PC-3 (cell line): ENCODE results near the gene CES4A. TPM values are rescaled to one million over a fixed set of nuclear protein-coding genes. Genes with fewer than 3 reads are reported as not detected.

Experiments used
- ATAC-seq: fragments of 200-7000 bp; cut with Tn5 transposase; 2 replicates; pipeline ENCODE4 v1.9.1; 2020; ENCODE audit warnings: mild to moderate bottlenecking, moderate library complexity
- BruUV-seq: library from RNA; stranded (reverse); fragments of 400-500 nt; replicated peaks from 2 replicates; lab custom pipeline; 2021; lab: Mats Ljungman, UMichigan
- CTCF ChIA-PET: fragments of 300-600 bp; sonication (Branson Sonifier 250); formaldehyde crosslinking; loops from one replicate; lab custom pipeline; 2022; ENCODE audit warnings: antibody characterized with exemption; lab: Charles Lee
- POLR2A ChIA-PET: fragments of 300-600 bp; sonication (Branson Sonifier 250); formaldehyde crosslinking; loops from one replicate; lab custom pipeline; 2022; ENCODE audit warnings: antibody characterized with exemption; ENCODE audit not compliant: unreplicated experiment; lab: Charles Lee
- DNase-seq: peaks from one replicate; pipeline ENCODE4 v3.0.0-alpha.2; 2015
- H2AFZ ChIP-seq: fragments of 300-600 bp; sonication (generic); 2 replicates; pipeline ENCODE4 v1.6.0; 2016; ENCODE audit warnings: antibody characterized with exemption, low read length
- H3F3A ChIP-seq: fragments of 300-600 bp; sonication (generic); one replicate; pipeline ENCODE4 v1.6.0; 2017; ENCODE audit warnings: antibody characterized with exemption, low read length, control low read depth, mild to moderate bottlenecking; ENCODE audit not compliant: unreplicated experiment
- H3K27ac ChIP-seq: fragments of 300-600 bp; sonication (generic); 2 replicates; pipeline ENCODE4 v1.5.1; 2016; ENCODE audit warnings: mild to moderate bottlenecking, low read length
- H3K27me3 ChIP-seq: fragments of 300-600 bp; sonication (generic); 2 replicates; pipeline ENCODE4 v1.6.1; 2016; ENCODE audit warnings: low read length, mixed read lengths
- H3K36me3 ChIP-seq: fragments of 300-600 bp; sonication (generic); 2 replicates; pipeline ENCODE4 v1.6.1; 2016; ENCODE audit warnings: low read depth, mixed run types, low read length, mixed read lengths
- H3K4me1 ChIP-seq: fragments of 300-600 bp; sonication (generic); 2 replicates; pipeline ENCODE4 v1.5.1; 2016; ENCODE audit warnings: low read length; ENCODE audit not compliant: insufficient read depth
- H3K4me2 ChIP-seq: fragments of 300-600 bp; sonication (generic); 2 replicates; pipeline ENCODE4 v1.6.0; 2016; ENCODE audit warnings: low read length
- H3K4me3 ChIP-seq: fragments of 300-600 bp; sonication (generic); 2 replicates; pipeline ENCODE4 v1.5.1; 2016; ENCODE audit warnings: mild to moderate bottlenecking, low read length, mixed read lengths
- H3K79me2 ChIP-seq: fragments of 300-600 bp; sonication (generic); 2 replicates; pipeline ENCODE4 v1.6.1; 2017; ENCODE audit warnings: low read length, mixed read lengths
- H3K9ac ChIP-seq: fragments of 300-600 bp; sonication (generic); 2 replicates; pipeline ENCODE4 v1.6.0; 2016; ENCODE audit warnings: mild to moderate bottlenecking, low read length
- H3K9me2 ChIP-seq: fragments of 300-600 bp; sonication (generic); replicated peaks from 2 replicates; pipeline ENCODE4 v1.6.1; 2016; ENCODE audit warnings: mixed run types, low read length, mixed read lengths
- H3K9me3 ChIP-seq: fragments of 300-600 bp; sonication (generic); 2 replicates; pipeline ENCODE4 v1.6.1; 2016; ENCODE audit warnings: low read length, mixed read lengths
- H4K20me1 ChIP-seq: fragments of 300-600 bp; sonication (generic); 2 replicates; pipeline ENCODE4 v1.6.1; 2016; ENCODE audit warnings: low read length, mixed read lengths
- EZH2 ChIP-seq: fragments of 300-600 bp; sonication (generic); IDR thresholded peaks from one replicate; pipeline ENCODE4 v1.6.1; 2017; ENCODE audit warnings: antibody characterized with exemption, mild to moderate bottlenecking, low read length; ENCODE audit not compliant: unreplicated experiment
- EZH2phosphoT487 ChIP-seq: fragments of 300-600 bp; sonication (generic); IDR thresholded peaks from 2 replicates; pipeline ENCODE4 v1.6.1; 2018; ENCODE audit warnings: mild to moderate bottlenecking, antibody characterized with exemption, low read length, borderline replicate concordance
- intact Hi-C: fragments of 100-400 bp; cut with micrococcal nuclease; formaldehyde crosslinking; loops from 2 replicates; pipeline ENCODE4 v1.9.0; 2023
- total RNA-seq: library from RNA; depleted of rRNA; stranded (reverse); fragments of >200 nt; gene quantifications from 2 replicates; pipeline ENCODE4 v1.2.3, GENCODE V29; 2014
- TF ChIP-seq, protein P1 (sequence below): fragments of 300-600 bp; sonication (generic); conservative IDR thresholded peaks from 2 replicates; pipeline ENCODE4 v1.5.1; 2017; ENCODE audit warnings: antibody characterized with exemption, low read depth, mild to moderate bottlenecking, low read length

CES4A gene
- total RNA-seq, 1 experiment from 2014 or later, result 2.6 TPM

DNA sequence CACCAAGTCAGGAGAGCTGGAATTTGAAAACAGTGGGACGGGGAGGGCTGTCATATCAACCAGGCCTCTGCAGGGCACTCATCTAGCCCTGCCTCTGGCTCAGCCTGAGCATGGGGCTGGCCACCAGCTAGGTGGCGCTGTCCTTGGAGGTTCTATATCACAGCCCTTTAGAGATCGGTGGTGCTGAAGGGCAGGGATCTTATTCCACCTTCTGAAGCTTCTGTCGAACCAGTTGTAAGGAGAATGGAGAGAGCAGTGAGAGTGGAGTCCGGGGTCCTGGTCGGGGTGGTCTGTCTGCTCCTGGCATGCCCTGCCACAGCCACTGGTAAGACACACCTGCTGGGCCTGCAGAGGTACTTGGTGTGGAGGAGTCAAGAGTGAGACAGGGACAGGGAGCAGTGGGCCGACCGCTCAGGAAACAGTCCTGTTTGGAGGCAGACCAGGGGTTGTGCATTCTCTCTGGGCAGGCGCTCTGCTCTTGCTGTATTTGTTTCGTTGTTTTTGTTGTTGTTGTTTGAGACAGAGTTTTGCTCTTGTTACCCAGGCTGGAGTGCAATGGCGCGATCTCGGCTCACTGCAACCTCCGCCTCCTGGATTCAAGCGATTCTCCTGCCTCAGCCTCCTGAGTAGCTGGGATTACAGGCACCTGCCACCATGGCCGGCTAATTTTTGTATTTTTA is 27.2 kb upstream of the CES4A start, which contains the start of gene CES3:
Gene CES3, plus strand, starts transcription at position 202 of the 680 bp plus-strand sequence. Its CDS starts 42 bp downstream, at position 244.
- H3K4me2 ChIP-seq, result no peak within 1 kb of the TSS
- H3K4me3 ChIP-seq, result no peak within 1 kb of the TSS
- no peaks in the 10 kb centered on the region for H3K36me3 ChIP-seq
- H3K9me3 ChIP-seq, result no peaks in the 10 kb centered on the region
- intact Hi-C loops, result no loop called here
- peak within 1 kb of the TSS; percentile 78 for H2AFZ ChIP-seq
- BruUV-seq, result no TSS peak
- peak; percentile 97 for ATAC-seq
- no peak within 1 kb of the TSS for H3K9ac ChIP-seq
- ChIA-PET CTCF (interaction anchor here (0.6 kb wide), 1 partner anchor 10 kb away, joined by 3 read pairs; no protein-coding TSS in a partner anchor), POLR2A (no interaction called here)
- H3K27me3 ChIP-seq, result no peaks in the 10 kb centered on the region
- H3K79me2 ChIP-seq, result no peaks in the 10 kb centered on the region
- no peaks in the 10 kb centered on the region for H3F3A ChIP-seq
- TF ChIP-seq EZH2, result no peak
- TF ChIP-seq, protein P1, sequence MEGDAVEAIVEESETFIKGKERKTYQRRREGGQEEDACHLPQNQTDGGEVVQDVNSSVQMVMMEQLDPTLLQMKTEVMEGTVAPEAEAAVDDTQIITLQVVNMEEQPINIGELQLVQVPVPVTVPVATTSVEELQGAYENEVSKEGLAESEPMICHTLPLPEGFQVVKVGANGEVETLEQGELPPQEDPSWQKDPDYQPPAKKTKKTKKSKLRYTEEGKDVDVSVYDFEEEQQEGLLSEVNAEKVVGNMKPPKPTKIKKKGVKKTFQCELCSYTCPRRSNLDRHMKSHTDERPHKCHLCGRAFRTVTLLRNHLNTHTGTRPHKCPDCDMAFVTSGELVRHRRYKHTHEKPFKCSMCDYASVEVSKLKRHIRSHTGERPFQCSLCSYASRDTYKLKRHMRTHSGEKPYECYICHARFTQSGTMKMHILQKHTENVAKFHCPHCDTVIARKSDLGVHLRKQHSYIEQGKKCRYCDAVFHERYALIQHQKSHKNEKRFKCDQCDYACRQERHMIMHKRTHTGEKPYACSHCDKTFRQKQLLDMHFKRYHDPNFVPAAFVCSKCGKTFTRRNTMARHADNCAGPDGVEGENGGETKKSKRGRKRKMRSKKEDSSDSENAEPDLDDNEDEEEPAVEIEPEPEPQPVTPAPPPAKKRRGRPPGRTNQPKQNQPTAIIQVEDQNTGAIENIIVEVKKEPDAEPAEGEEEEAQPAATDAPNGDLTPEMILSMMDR, result peak; percentile 85
- TF ChIP-seq EZH2phosphoT487, result no peak
- no peak within 1 kb of the TSS for H3K27ac ChIP-seq
- no peaks in the 10 kb centered on the region for H4K20me1 ChIP-seq
- no peaks in the 10 kb centered on the region for H3K4me1 ChIP-seq
- peak; percentile 73 for DNase-seq
- H3K9me2 ChIP-seq, result no peaks in the 10 kb centered on the region

DNA sequence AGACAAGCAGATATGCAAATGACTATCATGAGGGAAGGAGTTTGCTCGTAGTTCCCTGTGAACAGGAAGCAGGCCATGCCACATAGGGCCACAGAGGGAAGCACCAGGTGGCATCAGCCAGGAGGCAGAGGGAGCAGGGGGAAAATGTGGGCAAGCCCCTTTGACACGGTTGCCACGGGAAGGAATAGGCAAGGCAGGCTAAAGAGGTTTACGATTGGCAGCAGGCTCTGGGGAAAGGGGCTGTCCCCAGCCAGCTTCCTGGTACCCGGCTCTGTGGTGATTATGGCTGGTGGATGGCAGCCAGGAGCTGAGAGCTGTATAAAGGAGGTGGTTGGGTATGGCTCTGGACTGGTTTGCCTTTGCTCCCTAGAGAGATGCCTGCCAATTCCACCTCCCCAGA is 26.5 kb upstream of the CES4A start:
- TF ChIP-seq EZH2 (no peak), EZH2phosphoT487 (no peak)
- TF ChIP-seq, protein P1, result no peak
- H3K4me2 ChIP-seq, result no peak overlapping the region
- no peaks in the 10 kb centered on the region for H3K4me1 ChIP-seq
- DNase-seq (no peak), ATAC-seq (no peak)
- no peaks in the 10 kb centered on the region for H3K9me3 ChIP-seq
- no peaks in the 10 kb centered on the region for H3K27me3 ChIP-seq
- no peak overlapping the region for H3K4me3 ChIP-seq
- H3K9ac ChIP-seq, result no peak overlapping the region
- no peaks in the 10 kb centered on the region for H3K36me3 ChIP-seq
- BruUV-seq, result no TSS peak
- H2AFZ ChIP-seq, result no peak overlapping the region
- no peaks in the 10 kb centered on the region for H3F3A ChIP-seq
- no peaks in the 10 kb centered on the region for H3K79me2 ChIP-seq
- intact Hi-C loops, result no loop called here
- H3K27ac ChIP-seq, result no peak overlapping the region
- H3K9me2 ChIP-seq, result no peaks in the 10 kb centered on the region
- POLR2A ChIA-PET, result no interaction called here
- H4K20me1 ChIP-seq, result no peaks in the 10 kb centered on the region
- CTCF ChIA-PET, result no interaction called here

DNA sequence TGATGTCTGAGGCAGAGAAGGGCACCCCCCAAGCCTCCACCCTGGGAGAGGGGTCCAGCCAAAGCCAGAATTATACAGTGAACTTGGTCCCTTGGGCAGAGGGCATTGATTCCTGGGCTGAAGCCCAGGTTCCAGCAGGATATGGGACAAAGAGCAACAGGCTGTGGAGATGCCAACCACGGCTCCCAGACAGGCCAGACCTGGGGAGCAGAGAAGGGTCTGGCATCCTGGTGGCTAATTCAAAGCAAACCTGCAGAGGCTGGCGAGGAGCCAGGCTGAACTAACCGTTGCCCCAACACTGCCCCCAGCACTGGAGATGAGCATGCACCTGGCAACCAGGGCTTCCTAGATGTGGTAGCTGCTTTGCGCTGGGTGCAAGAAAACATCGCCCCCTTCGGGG is 24.3 kb upstream of the CES4A start:
- intact Hi-C loops, result no loop called here
- no peak overlapping the region for H3K4me3 ChIP-seq
- no peaks in the 10 kb centered on the region for H3F3A ChIP-seq
- H3K9ac ChIP-seq, result no peak overlapping the region
- H3K79me2 ChIP-seq, result no peaks in the 10 kb centered on the region
- H3K27ac ChIP-seq, result no peak overlapping the region
- DNase-seq (no peak), ATAC-seq (no peak)
- H3K36me3 ChIP-seq, result no peaks in the 10 kb centered on the region
- H3K27me3 ChIP-seq, result no peaks in the 10 kb centered on the region
- no peak for TF ChIP-seq EZH2
- no peaks in the 10 kb centered on the region for H3K4me1 ChIP-seq
- H2AFZ ChIP-seq, result no peak overlapping the region
- ChIA-PET POLR2A (no interaction called here), CTCF (no interaction called here)
- no peaks in the 10 kb centered on the region for H3K9me2 ChIP-seq
- no peaks in the 10 kb centered on the region for H4K20me1 ChIP-seq
- no peaks in the 10 kb centered on the region for H3K9me3 ChIP-seq
- no peak overlapping the region for H3K4me2 ChIP-seq
- no TSS peak for BruUV-seq
